Skeletal muscle tissue (tissue), 4 donors: ENCODE results near the gene TMOD1. TPM values are rescaled to one million over a fixed set of nuclear protein-coding genes. Genes with fewer than 3 reads are reported as not detected.
A peak's percentile ranks its signal among the peaks of the same experiment; 100 is the strongest.

Experiments used
- H3K27ac ChIP-seq: one replicate; pipeline ENCODE4 v1.7.0; 2013; ENCODE audit warnings: mild to moderate bottlenecking, low read depth, low read length, inconsistent platforms
- H3K27me3 ChIP-seq, 3 donors: one replicate each; pipeline ENCODE4 v1.7.0; 2013; ENCODE audit warnings: low read length in 3 of 3; ENCODE audit not compliant: control insufficient read depth in 3 of 3, insufficient read depth in 3 of 3
- H3K36me3 ChIP-seq, 3 donors: one replicate each; pipeline ENCODE4 v1.7.0; 2013; ENCODE audit warnings: low read length in 3 of 3; ENCODE audit not compliant: control insufficient read depth in 3 of 3, insufficient read depth in 3 of 3
- H3K4me1 ChIP-seq, 3 donors: one replicate each; pipeline ENCODE4 v1.7.0; 2013; ENCODE audit warnings: low read length in 3 of 3, mild to moderate bottlenecking in 3 of 3; ENCODE audit not compliant: control insufficient read depth in 3 of 3, insufficient read depth in 3 of 3
- H3K4me3 ChIP-seq, 3 donors: one replicate each; pipeline ENCODE4 v1.7.0; 2013; ENCODE audit warnings: low read length in 3 of 3
- H3K9ac ChIP-seq, 3 donors: one replicate each; pipeline ENCODE4 v1.7.0; 2013; ENCODE audit warnings: low read length in 3 of 3, mild to moderate bottlenecking in 3 of 3, moderate library complexity in 2 of 3, low read depth in 1 of 3
- H3K9me3 ChIP-seq, 3 donors: one replicate each; pipeline ENCODE4 v1.7.0; 2013; ENCODE audit warnings: low read length in 3 of 3; ENCODE audit not compliant: control insufficient read depth in 3 of 3
- total RNA-seq: library from RNA; depleted of rRNA; stranded (reverse); fragments of >200 nt; gene quantifications from one replicate; pipeline ENCODE4 v1.2.3, GENCODE V29; 2014
- donor health status: Osteomylitis.

Gene TMOD1
- total RNA-seq, 1 donor from 2014 or later = 45.9 TPM

DNA sequence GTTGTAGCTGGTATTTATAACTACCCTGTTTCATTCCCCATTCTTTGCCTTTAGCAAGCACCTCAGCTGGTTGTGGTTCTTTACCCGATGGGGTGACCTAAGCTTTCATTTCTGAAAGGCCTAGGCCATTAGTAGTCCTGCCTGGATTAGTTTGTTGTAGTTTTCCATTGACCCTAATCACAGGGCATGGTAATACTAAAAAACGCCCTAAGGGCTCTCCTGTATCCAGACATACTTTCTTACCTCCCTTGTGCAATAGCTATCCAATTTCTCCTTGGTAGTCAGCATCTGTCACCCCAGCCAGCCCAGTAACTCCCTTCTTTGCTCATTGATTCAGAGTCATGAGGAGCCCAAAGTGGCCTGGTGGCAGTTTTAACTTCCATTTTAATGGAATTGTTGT, 24.0 kb downstream of the TMOD1 start:
- H3K9ac ChIP-seq = peak overlapping the region in 1 of 3 donors; percentile 8
- H3K27ac ChIP-seq = peak overlapping the region; percentile 73
- H3K27me3 ChIP-seq = no peaks in the 10 kb centered on the region
- H3K4me3 ChIP-seq = no peak overlapping the region
- no peaks in the 10 kb centered on the region for H3K9me3 ChIP-seq
- peaks cover 0 to 15% (median 4%) of the 10 kb centered on the region in 3 donors for H3K36me3 ChIP-seq
- peaks cover 69 to 88% (median 79%) of the 10 kb centered on the region in 3 donors for H3K4me1 ChIP-seq

DNA sequence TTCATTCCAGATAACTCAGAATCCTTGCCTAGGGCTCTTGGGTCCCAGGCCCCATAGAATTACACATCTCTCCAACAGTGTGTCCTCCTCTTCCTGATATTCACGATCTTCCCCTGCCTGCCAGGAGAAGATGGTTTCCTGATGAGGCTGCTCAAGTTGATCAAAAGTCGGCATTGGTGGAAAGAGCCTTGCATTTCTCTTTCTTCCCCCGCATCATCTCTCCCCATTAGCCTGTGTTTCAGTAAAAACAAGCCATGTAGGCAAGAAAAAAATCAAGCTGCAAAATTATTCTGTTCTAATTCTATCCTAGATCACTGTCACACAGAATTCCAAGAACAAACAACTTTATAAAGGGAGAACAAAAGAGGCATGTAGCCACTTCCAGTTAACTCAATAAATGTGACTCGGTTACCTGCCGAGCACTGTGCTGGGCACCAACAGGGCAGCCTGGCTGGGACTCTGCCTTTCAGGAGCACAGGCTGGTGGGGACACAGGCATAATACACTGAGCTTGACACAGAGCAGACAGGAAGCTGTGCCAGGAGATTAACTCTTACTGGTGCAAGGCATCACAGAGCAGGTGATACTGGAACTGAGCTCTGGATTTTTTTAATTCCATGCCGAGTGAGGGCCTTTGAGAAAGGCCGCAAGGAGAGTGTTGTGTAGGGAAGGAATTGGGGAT, 25.6 kb downstream of the TMOD1 start:
- peak overlapping the region; percentile 84 for H3K27ac ChIP-seq
- peaks cover 0 to 15% (median 4%) of the 10 kb centered on the region in 3 donors for H3K36me3 ChIP-seq
- H3K9ac ChIP-seq = peak overlapping the region in 2 of 3 donors; percentile 48 to 71
- no peaks in the 10 kb centered on the region for H3K9me3 ChIP-seq
- no peak overlapping the region for H3K4me3 ChIP-seq
- H3K27me3 ChIP-seq = no peaks in the 10 kb centered on the region
- peaks cover 74 to 90% (median 78%) of the 10 kb centered on the region in 3 donors for H3K4me1 ChIP-seq

DNA sequence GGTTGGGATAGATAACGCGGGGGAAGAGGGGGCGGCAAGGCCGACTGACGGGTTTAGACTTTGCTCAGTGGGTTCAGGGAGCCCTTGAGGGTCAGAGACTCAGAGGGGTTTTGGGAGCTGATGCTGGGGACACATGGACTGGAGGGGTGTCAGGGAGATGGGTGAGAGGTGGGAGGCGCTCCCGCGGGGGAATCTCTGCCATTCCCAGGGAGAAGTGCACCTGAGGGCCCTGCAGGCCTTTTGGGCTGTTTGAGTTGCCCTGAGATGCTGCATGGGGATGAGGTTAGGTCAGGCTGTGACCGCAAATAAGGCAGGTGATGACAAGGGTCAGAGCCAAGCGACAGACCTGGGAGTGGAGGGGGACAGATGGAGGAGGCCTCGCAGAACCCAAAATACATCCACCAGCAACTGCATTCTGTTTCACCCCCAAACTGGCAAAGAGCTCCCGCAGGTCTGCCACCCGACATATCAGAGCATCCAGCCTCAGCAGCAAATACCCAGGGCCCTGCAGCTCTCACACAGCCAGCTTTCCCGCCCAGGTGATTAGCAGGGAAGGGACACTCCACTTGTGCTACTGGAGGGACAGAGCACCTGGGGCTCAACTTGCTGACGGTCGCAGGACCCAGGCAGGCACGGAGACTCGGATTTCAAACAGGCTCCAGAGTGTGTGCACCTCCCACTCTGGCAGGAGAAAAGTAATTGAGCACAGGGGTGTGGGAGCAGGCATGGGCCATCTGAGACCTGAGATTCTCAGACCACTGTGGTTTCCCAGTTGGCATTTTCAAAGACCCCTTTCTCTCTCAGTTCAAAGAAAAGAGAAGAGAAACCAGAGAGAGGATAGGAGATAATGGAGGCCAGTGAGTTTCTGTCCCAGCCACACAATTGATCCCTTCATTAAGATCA, 26.4 kb downstream of the TMOD1 start:
- peak overlapping the region; percentile 84 for H3K27ac ChIP-seq

DNA sequence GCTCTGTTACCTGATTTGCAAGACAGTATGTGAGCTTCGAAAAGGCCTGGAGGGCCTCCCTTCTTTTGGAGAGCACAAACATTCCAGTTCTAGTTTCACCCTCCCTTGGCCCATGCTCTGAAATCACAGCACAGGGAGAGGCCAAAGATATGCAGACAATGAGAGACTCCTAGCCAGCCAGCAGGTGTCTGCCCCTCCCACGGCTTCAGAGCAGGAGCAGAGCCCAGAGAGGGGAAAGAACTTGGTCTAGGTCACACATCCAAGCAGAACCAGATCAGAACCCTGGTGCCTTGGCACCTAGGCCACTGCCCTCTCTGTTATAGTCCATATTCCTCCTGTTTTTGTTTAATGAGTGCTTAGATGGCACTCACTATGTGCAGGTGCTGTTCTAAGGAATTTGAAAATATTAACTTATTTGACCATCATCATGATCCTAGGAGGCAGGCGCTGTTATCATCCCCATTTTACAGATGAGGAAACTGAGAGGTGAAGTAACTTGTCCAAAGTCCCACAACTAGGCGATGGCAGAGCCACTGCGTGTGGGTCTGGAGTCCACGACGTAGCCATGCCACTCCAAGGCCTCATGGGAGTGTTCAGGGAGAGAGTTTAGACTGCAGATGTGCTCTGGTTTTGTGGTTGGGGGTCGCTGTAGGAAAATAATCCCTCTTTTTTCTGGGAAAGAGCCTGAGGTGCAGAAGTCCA, 27.2 kb downstream of the TMOD1 start:
- Histone ChIP-seq H3K27me3 (no peaks in the 10 kb centered on the region), H3K27ac (peak overlapping the region; percentile 84), H3K9ac (peak overlapping the region; percentile 23 to 71 (median 25)), H3K4me3 (peak overlapping the region in 1 of 3 donors; percentile 6), H3K4me1 (peaks cover 81 to 91% (median 83%) of the 10 kb centered on the region in 3 donors), H3K36me3 (peaks cover 0 to 15% (median 4%) of the 10 kb centered on the region in 3 donors), H3K9me3 (no peaks in the 10 kb centered on the region)

More for the DNA sequence above, 26.4 kb downstream of the TMOD1 start:
- Histone ChIP-seq H3K4me1 (peaks cover 75 to 91% (median 80%) of the 10 kb centered on the region in 3 donors), H3K27me3 (no peaks in the 10 kb centered on the region), H3K36me3 (peaks cover 0 to 15% (median 4%) of the 10 kb centered on the region in 3 donors), H3K9ac (peak overlapping the region in 2 of 3 donors; percentile 23 to 71), H3K9me3 (no peaks in the 10 kb centered on the region), H3K4me3 (no peak overlapping the region)

DNA sequence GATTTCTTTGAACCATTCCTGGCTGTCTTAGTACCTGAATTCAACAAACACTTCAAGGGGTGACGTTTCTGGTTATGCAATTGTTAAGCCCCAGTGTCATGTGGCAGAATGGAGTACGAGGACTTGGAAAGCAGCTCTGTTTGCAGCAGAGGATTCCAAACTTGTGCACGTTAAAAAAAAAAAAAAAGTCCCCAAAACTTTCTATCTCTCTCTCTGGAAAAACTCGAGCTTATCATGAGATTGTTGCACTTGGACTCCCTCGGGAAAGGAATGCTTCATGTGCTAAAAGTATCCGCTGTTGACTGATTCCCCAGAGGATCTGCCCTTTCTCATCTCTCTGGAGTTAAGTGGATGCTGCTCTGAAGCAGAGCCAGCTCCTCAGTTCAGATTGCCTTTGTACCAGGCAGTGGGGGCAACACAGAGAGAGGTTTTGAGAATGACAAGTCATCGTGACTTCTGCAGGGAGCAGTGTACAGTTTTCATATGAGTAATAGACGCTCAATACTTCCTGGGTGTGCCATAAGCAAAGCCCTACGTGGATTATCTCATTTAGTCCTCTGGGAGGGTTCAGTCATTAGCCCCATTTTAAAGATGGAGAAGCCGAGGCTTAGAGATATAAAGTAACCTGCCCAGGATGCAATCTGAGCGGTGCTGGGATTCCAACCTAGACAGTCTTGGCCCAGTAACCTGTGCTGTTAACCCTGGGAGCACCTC, 28.1 kb downstream of the TMOD1 start:
- Histone ChIP-seq H3K36me3 (peaks cover 0 to 10% (median 4%) of the 10 kb centered on the region in 3 donors), H3K9me3 (no peaks in the 10 kb centered on the region), H3K4me1 (peaks cover 85 to 91% (median 85%) of the 10 kb centered on the region in 3 donors), H3K4me3 (no peak overlapping the region), H3K27me3 (no peaks in the 10 kb centered on the region), H3K9ac (peak overlapping the region; percentile 25 to 71 (median 51)), H3K27ac (peak overlapping the region; percentile 84)

DNA sequence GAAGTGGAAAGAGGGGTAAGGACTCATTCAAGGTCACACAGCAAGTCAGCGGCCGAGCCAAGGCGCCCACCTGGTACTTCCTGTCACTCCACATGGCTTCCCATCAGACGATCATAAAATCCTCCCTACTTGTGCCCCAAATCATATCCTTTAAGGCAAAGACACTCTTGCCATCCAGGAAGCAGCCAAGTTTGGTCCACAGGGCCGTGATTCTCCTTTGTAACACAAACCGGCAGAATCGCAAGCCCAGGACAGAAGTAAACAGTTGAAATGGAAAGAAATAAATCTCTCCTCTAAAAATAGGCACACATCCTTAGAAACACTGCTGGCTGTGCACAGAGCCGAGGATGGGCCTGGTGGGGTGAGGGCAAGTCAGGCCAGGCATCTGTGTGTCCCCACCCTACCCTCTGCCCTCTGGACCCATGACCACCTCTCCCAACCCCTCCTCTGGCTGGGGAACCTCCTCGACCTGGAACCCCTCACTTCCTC, 30.5 kb downstream of the TMOD1 start:
- H3K4me1 ChIP-seq = peaks cover 84 to 91% (median 89%) of the 10 kb centered on the region in 3 donors
- H3K4me3 ChIP-seq = peak overlapping the region in 1 of 3 donors; percentile 45
- peak overlapping the region; percentile 74 for H3K27ac ChIP-seq
- H3K9me3 ChIP-seq = no peaks in the 10 kb centered on the region
- peak overlapping the region; percentile 41 to 71 (median 43) for H3K9ac ChIP-seq
- H3K27me3 ChIP-seq = no peaks in the 10 kb centered on the region
- H3K36me3 ChIP-seq = peaks cover 0 to 12% (median under 1%) of the 10 kb centered on the region in 3 donors

DNA sequence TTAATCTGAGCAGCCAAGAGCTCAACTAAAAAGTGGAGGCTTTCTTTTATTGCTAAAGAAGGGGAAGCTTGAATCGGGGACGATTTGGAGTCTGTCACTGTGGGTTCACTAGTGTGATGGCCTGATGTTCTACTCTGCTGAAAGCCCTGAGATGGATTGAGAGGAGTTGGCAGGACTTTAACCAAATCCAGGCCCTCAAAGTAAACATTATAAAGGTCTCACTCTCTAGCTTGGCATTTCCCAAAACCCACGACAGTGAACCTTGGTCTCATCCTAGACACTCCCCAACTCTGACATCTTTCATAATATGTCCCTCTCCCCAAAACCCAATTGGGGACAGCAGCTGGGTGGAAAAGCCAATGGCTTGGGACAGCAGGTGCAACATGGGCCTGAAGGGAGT, 32.7 kb downstream of the TMOD1 start:
- Histone ChIP-seq H3K9me3 (no peaks in the 10 kb centered on the region), H3K4me1 (peaks cover 66 to 78% (median 74%) of the 10 kb centered on the region in 3 donors), H3K27ac (no peak overlapping the region)

DNA sequence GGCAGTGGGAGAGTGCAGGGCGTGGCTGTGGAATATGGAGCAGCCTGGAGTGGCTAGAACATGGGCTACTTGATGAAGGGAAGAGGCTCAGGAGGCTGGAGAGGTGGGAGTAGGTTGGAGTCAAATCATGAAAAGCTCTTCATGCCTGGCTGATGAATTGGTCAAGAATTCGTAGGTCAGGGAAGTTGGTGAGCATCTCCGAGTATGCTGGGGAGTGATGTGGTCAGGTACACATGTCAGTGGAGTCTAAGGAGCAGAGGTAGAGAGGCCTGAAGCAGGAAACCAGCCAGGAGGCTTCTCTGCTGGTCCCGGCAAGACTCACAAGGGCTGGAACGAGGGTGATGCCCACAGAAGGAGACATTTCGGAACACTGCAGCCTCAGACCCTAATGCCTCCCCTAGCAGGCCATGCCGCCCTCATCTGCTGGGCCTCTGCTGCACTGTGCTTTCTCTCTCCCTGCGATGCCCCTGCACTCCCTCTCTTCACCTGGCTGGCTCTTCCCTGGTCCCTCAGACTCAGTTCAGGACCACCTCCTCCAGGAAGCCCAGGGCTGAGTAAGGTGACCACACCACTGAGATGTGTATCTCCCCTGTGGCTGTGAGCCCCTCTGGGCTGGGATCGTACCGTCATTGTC, 33.6 kb downstream of the TMOD1 start:
- no peaks in the 10 kb centered on the region for H3K9me3 ChIP-seq
- H3K27ac ChIP-seq = peak overlapping the region; percentile 41
- H3K4me1 ChIP-seq = peaks cover 57 to 70% (median 65%) of the 10 kb centered on the region in 3 donors
- H3K9ac ChIP-seq = peak overlapping the region in 1 of 3 donors; percentile 63
- H3K4me3 ChIP-seq = peak overlapping the region in 1 of 3 donors; percentile 42
- H3K36me3 ChIP-seq = peaks cover 0 to 21% (median 0%) of the 10 kb centered on the region in 3 donors
- H3K27me3 ChIP-seq = no peaks in the 10 kb centered on the region

More for the DNA sequence above, 32.7 kb downstream of the TMOD1 start:
- Histone ChIP-seq H3K36me3 (peaks cover 0 to 18% (median 0%) of the 10 kb centered on the region in 3 donors), H3K9ac (no peak overlapping the region), H3K27me3 (no peaks in the 10 kb centered on the region), H3K4me3 (no peak overlapping the region)
